HG02970 (cell line): ENCODE data around the gene SMG6.
"Not testable (repeated sequence)": the region's sequence is repeated elsewhere in the genome, so short reads cannot be mapped to it uniquely, and the experiment has no call there.

Experiments used
- ATAC-seq: cut with Tn5 transposase; IDR thresholded peaks from one replicate; pipeline ENCODE4 v1.9.1; 2021; ENCODE audit warnings: mild to moderate bottlenecking, moderate library complexity, moderate number of reproducible peaks; ENCODE audit not compliant: unreplicated experiment, low FRiP score

SMG6 gene

GRCh38 chr17:2181897-2182448, 121.6 kb downstream of the SMG6 start:
- ATAC-seq = no peak

GRCh38 chr17:2181206-2181896, 122.2 kb downstream of the SMG6 start:
- ATAC-seq = no peak

- no peak for ATAC-seq
Measured at GRCh38 chr17:2180768-2181167, 122.8 kb downstream of the SMG6 start.

GRCh38 chr17:2179615-2180295, 123.8 kb downstream of the SMG6 start:
- ATAC-seq = no peak

GRCh38 chr17:2178798-2179501, 124.6 kb downstream of the SMG6 start:
- no peak for ATAC-seq

- no peak for ATAC-seq
Measured at GRCh38 chr17:2177235-2177811, 126.3 kb downstream of the SMG6 start.

GRCh38 chr17:2176499-2177169, 127.0 kb downstream of the SMG6 start:
- ATAC-seq = no peak

GRCh38 chr17:2175294-2175628, 128.3 kb downstream of the SMG6 start:
- ATAC-seq = no peak

- ATAC-seq = no peak
Measured at GRCh38 chr17:2174468-2175293, 128.9 kb downstream of the SMG6 start.

- ATAC-seq = no peak
Measured at GRCh38 chr17:2174014-2174413, 129.6 kb downstream of the SMG6 start.

- ATAC-seq = no peak
Measured at GRCh38 chr17:2172999-2173398, 130.6 kb downstream of the SMG6 start.

GRCh38 chr17:2172077-2172851, 131.3 kb downstream of the SMG6 start:
- no peak for ATAC-seq

- no peak for ATAC-seq
Measured at GRCh38 chr17:2171702-2172076, 131.9 kb downstream of the SMG6 start.

GRCh38 chr17:2170023-2170422, 133.6 kb downstream of the SMG6 start:
- no peak for ATAC-seq

- ATAC-seq = not testable (repeated sequence)
Measured at GRCh38 chr17:2165723-2166122, 137.9 kb downstream of the SMG6 start.

GRCh38 chr17:2158396-2158780, 145.2 kb downstream of the SMG6 start:
- ATAC-seq = no peak

GRCh38 chr17:2157675-2158395, 145.8 kb downstream of the SMG6 start:
- ATAC-seq = no peak

GRCh38 chr17:2157081-2157480, 146.5 kb downstream of the SMG6 start:
- ATAC-seq = no peak
